ENCODE measurements around the gene LSAMP. TPM values are rescaled to one million over a fixed set of nuclear protein-coding genes. Genes with fewer than 3 reads are reported as not detected.

LSAMP gene
- total RNA-seq, 4 donors from 2014 or later: 1.1 to 3.5 (median 2.0) TPM

- no peak for DNase-seq (ENCODE audit: low spot score in 2 of 2)
- 74 to 78% methylated on average over 2 of the region's 2 CpGs for WGBS, 2 donors
- no peak overlapping the region for H3K4me3 ChIP-seq (ENCODE audit: low read depth, poor library complexity, severe bottlenecking)
- intact Hi-C loops (cut with DNase I; ENCODE audit: low total_unique reads): no loop called here
- TF ChIP-seq POLR2A (IDR thresholded peaks at IDR 0.05) (no peak), CTCF (IDR thresholded peaks at IDR 0.05) (no peak)
Measured at GRCh38 chr3:116034086-116034485, 411.2 kb downstream of the LSAMP start.

GRCh38 chr3:116033516-116033915 lies 411.8 kb downstream of the LSAMP start:
- TF ChIP-seq CTCF (IDR thresholded peaks at IDR 0.05) (no peak), POLR2A (IDR thresholded peaks at IDR 0.05) (no peak)
- DNase-seq (ENCODE audit: low spot score in 2 of 2): no peak
- no peak overlapping the region for H3K4me3 ChIP-seq (ENCODE audit: low read depth, poor library complexity, severe bottlenecking)
- WGBS, 2 donors: 85 to 91% methylated on average over 10 of the region's 10 CpGs
- intact Hi-C loops (cut with DNase I; ENCODE audit: low total_unique reads): no loop called here

GRCh38 chr3:116032176-116032575 lies 413.1 kb downstream of the LSAMP start:
- WGBS, 2 donors: 75 to 87% methylated on average over 1 of the region's 1 CpG
- TF ChIP-seq POLR2A (IDR thresholded peaks at IDR 0.05) (no peak), CTCF (IDR thresholded peaks at IDR 0.05) (no peak)

GRCh38 chr3:116030131-116030850 lies 415.0 kb downstream of the LSAMP start:
- H3K4me3 ChIP-seq (ENCODE audit: low read depth, poor library complexity, severe bottlenecking): no peak overlapping the region
- intact Hi-C loops (cut with DNase I; ENCODE audit: low total_unique reads): no loop called here
- DNase-seq (ENCODE audit: low spot score in 2 of 2): no peak
- TF ChIP-seq POLR2A (IDR thresholded peaks at IDR 0.05): no peak
- no peak for TF ChIP-seq CTCF (IDR thresholded peaks at IDR 0.05)
- 69 to 92% methylated on average over 5 of the region's 5 CpGs for WGBS, 2 donors

More at GRCh38 chr3:116032176-116032575, 413.1 kb downstream of the LSAMP start:
- no peak overlapping the region for H3K4me3 ChIP-seq (ENCODE audit: low read depth, poor library complexity, severe bottlenecking)
- DNase-seq (ENCODE audit: low spot score in 2 of 2): no peak
- intact Hi-C loops (cut with DNase I; ENCODE audit: low total_unique reads): no loop called here

GRCh38 chr3:116029266-116029665 lies 416.0 kb downstream of the LSAMP start:
- no peak overlapping the region for H3K4me3 ChIP-seq (ENCODE audit: low read depth, poor library complexity, severe bottlenecking)
- intact Hi-C loops (cut with DNase I; ENCODE audit: low total_unique reads): no loop called here
- no peak for DNase-seq (ENCODE audit: low spot score in 2 of 2)
- TF ChIP-seq POLR2A (IDR thresholded peaks at IDR 0.05): no peak
- 60 to 71% methylated on average over 2 of the region's 2 CpGs for WGBS, 2 donors

- DNase-seq (ENCODE audit: low spot score in 2 of 2): no peak
- TF ChIP-seq CTCF (IDR thresholded peaks at IDR 0.05): no peak
- no peak overlapping the region for H3K4me3 ChIP-seq (ENCODE audit: low read depth, poor library complexity, severe bottlenecking)
- 95 to 97% methylated on average over 1 of the region's 1 CpG for WGBS, 2 donors
- intact Hi-C loops (cut with DNase I; ENCODE audit: low total_unique reads): no loop called here
Measured at GRCh38 chr3:116028157-116028556, 417.1 kb downstream of the LSAMP start.

All from lower leg skin (tissue), 4 donors.